Measurements from ENCODE around the gene SLC38A8. TPM values are rescaled to one million over a fixed set of nuclear protein-coding genes. Genes with fewer than 3 reads are reported as not detected.
A peak's percentile ranks its signal among the peaks of the same experiment; 100 is the strongest.

SLC38A8 gene
- total RNA-seq, 1 donor, result not detected

DNA sequence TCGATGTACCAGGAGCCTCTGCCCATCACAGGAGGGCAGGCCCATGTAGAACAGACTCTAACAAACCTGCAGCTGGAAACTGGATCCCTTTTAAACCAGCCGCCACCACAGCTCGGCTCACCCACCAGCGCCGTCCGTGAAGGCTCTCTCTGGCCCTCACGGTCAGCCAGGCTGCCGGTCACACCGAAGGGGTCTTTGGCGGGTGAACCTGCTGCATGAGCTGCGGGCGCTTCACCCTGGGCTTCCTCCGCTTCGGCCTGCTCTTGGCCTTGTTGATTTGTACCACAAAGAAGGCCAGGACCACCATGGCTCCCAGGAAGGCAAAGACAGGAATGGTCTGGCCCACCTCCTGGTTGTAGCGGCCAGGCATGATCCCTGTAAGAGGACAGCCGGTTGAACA lies 11.7 kb upstream of the SLC38A8 start:
- H3K4me3 ChIP-seq (ENCODE audit: insufficient read depth, low read length), result no peak overlapping the region
- DNase-seq (ENCODE audit: insufficient read length, low spot score, missing footprints), result peak; percentile 41
- TF ChIP-seq, protein P1, sequence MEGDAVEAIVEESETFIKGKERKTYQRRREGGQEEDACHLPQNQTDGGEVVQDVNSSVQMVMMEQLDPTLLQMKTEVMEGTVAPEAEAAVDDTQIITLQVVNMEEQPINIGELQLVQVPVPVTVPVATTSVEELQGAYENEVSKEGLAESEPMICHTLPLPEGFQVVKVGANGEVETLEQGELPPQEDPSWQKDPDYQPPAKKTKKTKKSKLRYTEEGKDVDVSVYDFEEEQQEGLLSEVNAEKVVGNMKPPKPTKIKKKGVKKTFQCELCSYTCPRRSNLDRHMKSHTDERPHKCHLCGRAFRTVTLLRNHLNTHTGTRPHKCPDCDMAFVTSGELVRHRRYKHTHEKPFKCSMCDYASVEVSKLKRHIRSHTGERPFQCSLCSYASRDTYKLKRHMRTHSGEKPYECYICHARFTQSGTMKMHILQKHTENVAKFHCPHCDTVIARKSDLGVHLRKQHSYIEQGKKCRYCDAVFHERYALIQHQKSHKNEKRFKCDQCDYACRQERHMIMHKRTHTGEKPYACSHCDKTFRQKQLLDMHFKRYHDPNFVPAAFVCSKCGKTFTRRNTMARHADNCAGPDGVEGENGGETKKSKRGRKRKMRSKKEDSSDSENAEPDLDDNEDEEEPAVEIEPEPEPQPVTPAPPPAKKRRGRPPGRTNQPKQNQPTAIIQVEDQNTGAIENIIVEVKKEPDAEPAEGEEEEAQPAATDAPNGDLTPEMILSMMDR (IDR thresholded peaks at IDR 0.05; ENCODE audit: extremely low read depth, low read depth, low read length), result no peak
- no peak overlapping the region for H2AFZ ChIP-seq (ENCODE audit: low read length)
- no peak overlapping the region for H3K4me2 ChIP-seq (ENCODE audit: insufficient read depth, low read length)
- H3K9me3 ChIP-seq (ENCODE audit: low read depth, low read length), result no peaks in the 10 kb centered on the region
- H3K36me3 ChIP-seq (ENCODE audit: insufficient read depth, low read length), result peaks cover 54% of the 10 kb centered on the region
- no peaks in the 10 kb centered on the region for H3K27me3 ChIP-seq (ENCODE audit: insufficient read depth, low read length)
- H3K4me1 ChIP-seq (ENCODE audit: insufficient read depth, low read length), result no peaks in the 10 kb centered on the region
- no peak overlapping the region for H3K27ac ChIP-seq (ENCODE audit: low read depth, low read length)
- H4K20me1 ChIP-seq (ENCODE audit: insufficient read depth, low read length), result peaks cover 7% of the 10 kb centered on the region
- H3K79me2 ChIP-seq (ENCODE audit: insufficient read depth, low read length), result no peaks in the 10 kb centered on the region

- Histone ChIP-seq H3K9me3 (ENCODE audit: low read depth, low read length) (no peaks in the 10 kb centered on the region), H3K27ac (ENCODE audit: low read depth, low read length) (no peak overlapping the region), H4K20me1 (ENCODE audit: insufficient read depth, low read length) (peaks cover 7% of the 10 kb centered on the region), H3K79me2 (ENCODE audit: insufficient read depth, low read length) (no peaks in the 10 kb centered on the region), H3K4me1 (ENCODE audit: insufficient read depth, low read length) (no peaks in the 10 kb centered on the region), H3K4me2 (ENCODE audit: insufficient read depth, low read length) (no peak overlapping the region), H3K4me3 (ENCODE audit: insufficient read depth, low read length) (no peak overlapping the region), H3K27me3 (ENCODE audit: insufficient read depth, low read length) (no peaks in the 10 kb centered on the region), H2AFZ (ENCODE audit: low read length) (no peak overlapping the region), H3K36me3 (ENCODE audit: insufficient read depth, low read length) (peaks cover 44% of the 10 kb centered on the region)
- DNase-seq (ENCODE audit: insufficient read length, low spot score, missing footprints), result peak; percentile 65
- TF ChIP-seq, protein P1 (IDR thresholded peaks at IDR 0.05; ENCODE audit: extremely low read depth, low read depth, low read length), result no peak
Observed at GRCh38 chr16:84053237-84053636, 10.6 kb upstream of the SLC38A8 start.

- peak; percentile 22 for DNase-seq (ENCODE audit: insufficient read length, low spot score, missing footprints)
- H4K20me1 ChIP-seq (ENCODE audit: insufficient read depth, low read length), result peaks cover 3% of the 10 kb centered on the region
- H3K36me3 ChIP-seq (ENCODE audit: insufficient read depth, low read length), result peaks cover 36% of the 10 kb centered on the region
- no peak overlapping the region for H2AFZ ChIP-seq (ENCODE audit: low read length)
- no peaks in the 10 kb centered on the region for H3K79me2 ChIP-seq (ENCODE audit: insufficient read depth, low read length)
- H3K4me3 ChIP-seq (ENCODE audit: insufficient read depth, low read length), result no peak overlapping the region
- H3K27ac ChIP-seq (ENCODE audit: low read depth, low read length), result no peak overlapping the region
- no peaks in the 10 kb centered on the region for H3K27me3 ChIP-seq (ENCODE audit: insufficient read depth, low read length)
- TF ChIP-seq, protein P1 (IDR thresholded peaks at IDR 0.05; ENCODE audit: extremely low read depth, low read depth, low read length), result no peak
- no peaks in the 10 kb centered on the region for H3K4me1 ChIP-seq (ENCODE audit: insufficient read depth, low read length)
- H3K9me3 ChIP-seq (ENCODE audit: low read depth, low read length), result no peaks in the 10 kb centered on the region
- H3K4me2 ChIP-seq (ENCODE audit: insufficient read depth, low read length), result no peak overlapping the region
Observed at GRCh38 chr16:84052071-84052622, 9.6 kb upstream of the SLC38A8 start.

- H3K27ac ChIP-seq (ENCODE audit: low read depth, low read length), result no peak overlapping the region
- no peak overlapping the region for H3K4me3 ChIP-seq (ENCODE audit: insufficient read depth, low read length)
- H3K4me2 ChIP-seq (ENCODE audit: insufficient read depth, low read length), result no peak overlapping the region
- no peak overlapping the region for H2AFZ ChIP-seq (ENCODE audit: low read length)
- no peaks in the 10 kb centered on the region for H4K20me1 ChIP-seq (ENCODE audit: insufficient read depth, low read length)
- H3K79me2 ChIP-seq (ENCODE audit: insufficient read depth, low read length), result no peaks in the 10 kb centered on the region
- peaks cover 20% of the 10 kb centered on the region for H3K36me3 ChIP-seq (ENCODE audit: insufficient read depth, low read length)
- DNase-seq (ENCODE audit: insufficient read length, low spot score, missing footprints), result no peak
- TF ChIP-seq, protein P1 (IDR thresholded peaks at IDR 0.05; ENCODE audit: extremely low read depth, low read depth, low read length), result no peak
- no peaks in the 10 kb centered on the region for H3K27me3 ChIP-seq (ENCODE audit: insufficient read depth, low read length)
- H3K4me1 ChIP-seq (ENCODE audit: insufficient read depth, low read length), result no peaks in the 10 kb centered on the region
- no peaks in the 10 kb centered on the region for H3K9me3 ChIP-seq (ENCODE audit: low read depth, low read length)
Observed at GRCh38 chr16:84050316-84050715, 7.7 kb upstream of the SLC38A8 start.

Measured in osteoblast (primary cell).